ENCODE measurements around the gene PTDSS2. TPM values are rescaled to one million over a fixed set of nuclear protein-coding genes. Genes with fewer than 3 reads are reported as not detected.
"Not testable (repeated sequence)": the region's sequence is repeated elsewhere in the genome, so short reads cannot be mapped to it uniquely, and the experiment has no call there.

PTDSS2 gene
- total RNA-seq, 4 donors from 2014 or later, result 21.0 to 42.7 (median 31.7) TPM

DNA sequence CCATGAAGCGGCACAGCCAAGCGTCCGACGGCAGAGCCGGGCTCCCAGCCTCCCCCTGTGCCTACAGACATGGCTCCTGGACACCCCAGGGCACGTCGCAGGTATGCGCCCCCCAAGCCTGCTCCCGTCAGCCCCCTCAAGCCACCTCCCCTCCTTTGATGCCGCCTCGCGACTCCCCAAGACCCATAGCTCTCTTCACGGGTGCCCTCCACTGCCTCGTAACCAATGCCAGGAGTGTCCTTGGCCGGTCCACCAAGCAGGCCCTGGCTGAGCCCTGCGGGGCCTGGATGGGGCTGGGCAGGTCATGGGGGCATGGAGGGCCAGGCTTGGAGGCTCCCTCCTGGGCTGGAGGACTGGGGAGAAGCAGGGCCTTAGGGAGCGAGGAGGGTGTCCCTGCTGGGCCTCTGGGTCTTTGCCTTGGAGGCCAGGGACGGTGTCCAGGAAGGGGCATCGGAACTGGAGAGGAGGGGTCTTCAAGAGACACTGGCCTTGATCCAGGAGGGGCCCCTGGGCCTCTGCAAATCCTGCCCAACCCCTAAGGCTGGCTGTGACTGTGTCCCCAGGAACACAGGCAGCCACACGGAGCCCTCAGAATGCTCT is 17.5 kb upstream of the PTDSS2 start:
- Histone ChIP-seq H3K4me1 (no peaks in the 10 kb centered on the region), H3K9me3 (no peaks in the 10 kb centered on the region), H3K36me3 (peaks cover 0 to 28% (median 0%) of the 10 kb centered on the region in 3 donors), H3K27me3 (no peaks in the 10 kb centered on the region), H3K27ac (no peak overlapping the region), H3K4me3 (no peak overlapping the region)
- no peak for DNase-seq
- TF ChIP-seq, protein P1, sequence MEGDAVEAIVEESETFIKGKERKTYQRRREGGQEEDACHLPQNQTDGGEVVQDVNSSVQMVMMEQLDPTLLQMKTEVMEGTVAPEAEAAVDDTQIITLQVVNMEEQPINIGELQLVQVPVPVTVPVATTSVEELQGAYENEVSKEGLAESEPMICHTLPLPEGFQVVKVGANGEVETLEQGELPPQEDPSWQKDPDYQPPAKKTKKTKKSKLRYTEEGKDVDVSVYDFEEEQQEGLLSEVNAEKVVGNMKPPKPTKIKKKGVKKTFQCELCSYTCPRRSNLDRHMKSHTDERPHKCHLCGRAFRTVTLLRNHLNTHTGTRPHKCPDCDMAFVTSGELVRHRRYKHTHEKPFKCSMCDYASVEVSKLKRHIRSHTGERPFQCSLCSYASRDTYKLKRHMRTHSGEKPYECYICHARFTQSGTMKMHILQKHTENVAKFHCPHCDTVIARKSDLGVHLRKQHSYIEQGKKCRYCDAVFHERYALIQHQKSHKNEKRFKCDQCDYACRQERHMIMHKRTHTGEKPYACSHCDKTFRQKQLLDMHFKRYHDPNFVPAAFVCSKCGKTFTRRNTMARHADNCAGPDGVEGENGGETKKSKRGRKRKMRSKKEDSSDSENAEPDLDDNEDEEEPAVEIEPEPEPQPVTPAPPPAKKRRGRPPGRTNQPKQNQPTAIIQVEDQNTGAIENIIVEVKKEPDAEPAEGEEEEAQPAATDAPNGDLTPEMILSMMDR (IDR thresholded peaks at IDR 0.05), result no peak
- TF ChIP-seq POLR2A (IDR thresholded peaks at IDR 0.05), result no peak

DNA sequence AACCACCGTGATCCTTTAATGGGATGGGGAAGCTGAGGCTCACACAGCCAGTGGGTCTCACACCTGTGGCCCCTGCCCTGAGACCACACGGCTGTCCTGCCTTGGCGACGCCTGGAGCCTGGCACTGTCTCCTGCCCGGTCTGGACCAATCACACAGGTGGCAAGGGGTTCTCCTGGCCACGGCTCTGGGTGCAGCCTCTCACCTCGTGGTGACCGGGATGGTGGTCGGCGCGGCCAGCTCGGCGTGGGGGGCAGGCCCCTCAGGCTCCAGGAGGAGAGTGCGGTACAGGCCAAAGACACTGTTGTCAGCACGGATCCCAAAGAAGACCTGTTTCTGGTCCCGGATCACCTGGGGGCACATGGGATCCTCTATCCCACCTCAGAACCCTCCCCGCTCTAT is 17.0 kb upstream of the PTDSS2 start:
- Histone ChIP-seq H3K9me3 (no peaks in the 10 kb centered on the region), H3K4me3 (no peak overlapping the region), H3K36me3 (peaks cover 0 to 27% (median 0%) of the 10 kb centered on the region in 3 donors), H3K4me1 (no peaks in the 10 kb centered on the region), H3K27ac (no peak overlapping the region), H3K27me3 (no peaks in the 10 kb centered on the region)
- DNase-seq, result no peak
- no peak for TF ChIP-seq POLR2A (IDR thresholded peaks at IDR 0.05)
- TF ChIP-seq, protein P1 (IDR thresholded peaks at IDR 0.05), result no peak

DNA sequence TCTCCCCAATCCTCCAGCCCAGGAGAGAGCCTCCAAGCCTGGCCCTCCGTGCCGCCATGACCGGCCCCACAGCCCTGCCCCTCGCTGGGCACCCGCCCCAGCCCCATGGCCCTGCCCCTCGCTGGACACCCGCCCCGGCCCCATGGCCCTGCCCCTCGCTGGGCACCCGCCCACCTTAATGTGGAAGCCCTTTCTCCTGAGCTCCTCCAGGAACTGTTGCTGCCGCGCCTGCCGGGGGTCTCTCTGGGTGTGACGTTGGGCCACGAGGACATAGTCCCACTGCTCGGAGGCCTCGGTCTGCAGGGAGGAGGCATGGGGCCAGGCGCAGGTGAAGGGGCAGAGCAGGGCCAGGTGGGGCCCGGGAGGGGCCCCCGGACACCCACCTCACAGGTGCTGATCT is 16.4 kb upstream of the PTDSS2 start:
- DNase-seq, result no peak
- no peak for TF ChIP-seq POLR2A (IDR thresholded peaks at IDR 0.05)
- TF ChIP-seq, protein P1 (IDR thresholded peaks at IDR 0.05), result no peak

GRCh38 chr11:434496-434895 is 15.6 kb upstream of the PTDSS2 start:
- no peak overlapping the region for H3K4me3 ChIP-seq
- DNase-seq, result no peak
- TF ChIP-seq POLR2A (IDR thresholded peaks at IDR 0.05), result no peak
- TF ChIP-seq, protein P1 (IDR thresholded peaks at IDR 0.05), result no peak
- H3K4me1 ChIP-seq, result peaks cover 0 to 5% (median 0%) of the 10 kb centered on the region in 4 donors
- no peaks in the 10 kb centered on the region for H3K27me3 ChIP-seq
- H3K9me3 ChIP-seq, result no peaks in the 10 kb centered on the region
- peaks cover 0 to 21% (median 0%) of the 10 kb centered on the region in 3 donors for H3K36me3 ChIP-seq
- H3K27ac ChIP-seq, result no peak overlapping the region

More for the DNA sequence above, 16.4 kb upstream of the PTDSS2 start:
- Histone ChIP-seq H3K27ac (no peak overlapping the region), H3K4me1 (no peaks in the 10 kb centered on the region), H3K27me3 (no peaks in the 10 kb centered on the region), H3K36me3 (peaks cover 0 to 22% (median 0%) of the 10 kb centered on the region in 3 donors), H3K9me3 (no peaks in the 10 kb centered on the region), H3K4me3 (no peak overlapping the region)

DNA sequence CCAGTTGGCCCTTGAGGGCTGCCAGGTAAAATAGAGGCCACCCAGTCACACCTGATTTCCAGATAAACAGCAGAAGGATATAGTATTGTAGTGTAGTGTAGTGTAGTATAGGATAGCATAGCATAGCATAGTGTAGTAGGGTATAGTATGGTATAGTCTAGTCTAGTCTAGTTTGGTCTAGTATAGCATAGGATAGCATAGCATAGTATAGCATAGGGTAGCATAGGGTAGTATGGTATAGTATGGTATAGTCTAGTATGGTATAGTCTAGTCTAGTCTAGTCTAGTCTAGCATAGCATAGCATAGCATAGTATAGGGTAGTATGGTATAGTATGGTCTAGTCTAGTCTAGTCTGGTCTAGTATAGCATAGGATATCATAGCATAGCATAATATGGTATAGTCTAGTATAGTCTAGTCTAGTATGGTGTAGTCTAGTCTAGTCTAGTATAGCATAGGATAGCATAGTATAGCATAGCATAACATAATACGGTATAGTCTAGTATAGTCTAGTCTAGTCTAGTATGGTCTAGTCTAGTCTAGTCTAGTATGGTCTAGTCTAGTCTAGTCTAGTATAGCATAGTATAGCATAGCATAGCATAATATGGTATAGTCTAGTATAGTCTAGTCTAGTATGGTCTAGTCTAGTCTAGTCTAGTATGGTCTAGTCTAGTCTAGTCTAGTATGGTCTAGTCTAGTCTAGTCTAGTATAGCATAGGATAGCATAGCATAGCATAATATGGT is 14.9 kb upstream of the PTDSS2 start:
- DNase-seq, result not testable (repeated sequence)
- Histone ChIP-seq H3K36me3 (peaks cover 0 to 21% (median 0%) of the 10 kb centered on the region in 3 donors), H3K4me1 (peaks cover 0 to 12% (median 0%) of the 10 kb centered on the region in 4 donors)

GRCh38 chr11:437228-437870 is 12.7 kb upstream of the PTDSS2 start:
- no peaks in the 10 kb centered on the region for H3K27me3 ChIP-seq
- no peak for TF ChIP-seq POLR2A (IDR thresholded peaks at IDR 0.05)
- TF ChIP-seq, protein P1 (IDR thresholded peaks at IDR 0.05), result no peak
- H3K36me3 ChIP-seq, result peaks cover 0 to 21% (median 0%) of the 10 kb centered on the region in 3 donors
- H3K4me3 ChIP-seq, result no peak overlapping the region
- peaks cover 0 to 22% (median 8%) of the 10 kb centered on the region in 4 donors for H3K4me1 ChIP-seq
- no peaks in the 10 kb centered on the region for H3K9me3 ChIP-seq
- H3K27ac ChIP-seq, result no peak overlapping the region
- no peak for DNase-seq

More for the DNA sequence above, 14.9 kb upstream of the PTDSS2 start:
- not testable (repeated sequence) for H3K4me3 ChIP-seq, H3K9me3 ChIP-seq, H3K27me3 ChIP-seq, H3K27ac ChIP-seq

Measured in Peyer's patch (tissue), 4 donors.